GM12878 (cell line): ENCODE measurements around the gene TBC1D23. TPM values are rescaled to one million over a fixed set of nuclear protein-coding genes. Genes with fewer than 3 reads are reported as not detected.

Experiments
- ATAC-seq: fragments of 200-7000 bp; cut with Tn5 transposase; 3 replicates; pipeline ENCODE4 v1.9.1; 2020; ENCODE audit warnings: mild to moderate bottlenecking, moderate library complexity
- BruUV-seq: library from RNA; stranded (reverse); fragments of 400-500 nt; replicated peaks from 2 replicates; lab custom pipeline; 2021; lab: Mats Ljungman, UMichigan
- CTCF ChIA-PET: fragments of 300-600 bp; sonication (Branson Sonifier 250); formaldehyde crosslinking; extraction: SDS; loops from one replicate; lab custom pipeline; 2021; ENCODE audit warnings: inconsistent platforms; lab: Yijun Ruan, JAX
- POLR2A ChIA-PET: fragments of 350-600 bp; formaldehyde crosslinking; extraction: SDS; loops from one replicate; lab custom pipeline; 2021; ENCODE audit warnings: inconsistent platforms; lab: Charles Lee
- RAD21 ChIA-PET: fragments of 300-600 bp; sonication (Branson Sonifier 250); formaldehyde crosslinking; loops from one replicate; lab custom pipeline; 2023; ENCODE audit warnings: antibody characterized with exemption; ENCODE audit not compliant: unreplicated experiment; lab: Charles Lee
- SMC1A ChIA-PET: fragments of 300-600 bp; sonication (Branson Sonifier 250); formaldehyde crosslinking; loops from one replicate; lab custom pipeline; 2023; ENCODE audit not compliant: unreplicated experiment, uncharacterized antibody; lab: Charles Lee
- DNase-seq: peaks from one replicate; pipeline ENCODE4 v3.0.0-alpha.2; 2011; ENCODE audit warnings: low read depth, low spot score
- FAIRE-seq: peaks from 3 replicates; lab custom pipeline; 2011; peaks lifted over from hg19 to GRCh38; lab: Jason Lieb, UNC
- H2AFZ ChIP-seq: 2 replicates; pipeline ENCODE4 v1.6.0; 2011; ENCODE audit warnings: low read depth, low read length, control low read depth; ENCODE audit not compliant: control insufficient read depth
- H3K27ac ChIP-seq: 2 replicates; pipeline ENCODE4 v1.5.1; 2011; ENCODE audit warnings: control low read depth; ENCODE audit not compliant: control insufficient read depth, insufficient read depth
- H3K27me3 ChIP-seq, 2 experiments: replicated peaks in 1 of 2; 2 replicates each; pipeline versions ENCODE4 v1.6.0 to v1.6.1; 2011; ENCODE audit warnings: low read length in 1 of 2; ENCODE audit not compliant: control insufficient read depth in 2 of 2, insufficient read depth in 2 of 2
- H3K36me3 ChIP-seq, 2 experiments: 2 replicates each; pipeline ENCODE4 v1.5.1; 2011; ENCODE audit warnings: low read length in 1 of 2; ENCODE audit not compliant: control insufficient read depth in 2 of 2, insufficient read depth in 2 of 2
- H3K4me1 ChIP-seq: 2 replicates; pipeline ENCODE4 v1.6.1; 2011; ENCODE audit warnings: mild to moderate bottlenecking, low read length, moderate library complexity, mixed read lengths; ENCODE audit not compliant: control insufficient read depth, insufficient read depth
- H3K4me2 ChIP-seq: 2 replicates; pipeline ENCODE4 v1.6.0; 2011; ENCODE audit warnings: control low read depth; ENCODE audit not compliant: control insufficient read depth, insufficient read depth
- H3K4me3 ChIP-seq: fragments of 200-600 bp; sonication (generic); 2 replicates; pipeline ENCODE4 v1.5.1; 2016
- H3K79me2 ChIP-seq: 2 replicates; pipeline ENCODE4 v1.6.0; 2011; ENCODE audit warnings: low read length; ENCODE audit not compliant: control insufficient read depth, insufficient read depth
- H3K9ac ChIP-seq: 2 replicates; pipeline ENCODE4 v1.8.0; 2011; ENCODE audit warnings: low read length, control low read depth, mixed read lengths; ENCODE audit not compliant: control insufficient read depth, insufficient read depth
- H3K9me3 ChIP-seq: replicated peaks from 3 replicates; pipeline ENCODE4 v1.5.1; 2011; ENCODE audit warnings: mild to moderate bottlenecking, low read length; ENCODE audit not compliant: control insufficient read depth, insufficient read depth
- H4K20me1 ChIP-seq: 2 replicates; pipeline ENCODE4 v1.6.0; 2011; ENCODE audit not compliant: control insufficient read depth, insufficient read depth
- CHD4 ChIP-seq: fragments of 200-600 bp; sonication (generic); IDR thresholded peaks from 2 replicates; pipeline ENCODE4 v1.6.1; 2016; ENCODE audit warnings: mild to moderate bottlenecking
- ESRRA ChIP-seq: IDR thresholded peaks from 2 replicates; pipeline ENCODE4 v1.6.1; 2012; ENCODE audit warnings: mild to moderate bottlenecking, low read length, improper control_type of control experiment
- FOXM1 ChIP-seq: IDR thresholded peaks from 2 replicates; pipeline ENCODE4 v1.6.1; 2012; ENCODE audit warnings: low read depth, mild to moderate bottlenecking, inconsistent platforms, low read length, moderate library complexity
- NFIC ChIP-seq: IDR thresholded peaks from 2 replicates; pipeline ENCODE4 v1.6.1; 2012; ENCODE audit warnings: low read depth, mild to moderate bottlenecking, inconsistent platforms, low read length, moderate library complexity
- RELA ChIP-seq: fragments of 450-650 bp; IDR thresholded peaks from 2 replicates; pipeline ENCODE4 v1.8.0; 2014; ENCODE audit warnings: borderline replicate concordance; ENCODE audit not compliant: partially characterized antibody
- SIX5 ChIP-seq: IDR thresholded peaks from 2 replicates; pipeline ENCODE4 v1.6.1; 2011; ENCODE audit warnings: mild to moderate bottlenecking, low read depth, low read length, moderate library complexity; ENCODE audit not compliant: severe bottlenecking
- ZZZ3 ChIP-seq: IDR thresholded peaks from 2 replicates; pipeline ENCODE4 v1.6.1; 2011; ENCODE audit warnings: low read depth; ENCODE audit not compliant: control insufficient read depth, insufficient read length
- WGBS: methylation state at CpG from one replicate; pipeline ENCODE4 v1.1.6; 2016; ENCODE audit warnings: low lambda C conversion rate; ENCODE audit not compliant: insufficient replicate concordance, insufficient coverage; ENCODE audit errors: missing lambda C conversion rate; 5-methylcytosine and 5-hydroxymethylcytosine counted together
- in situ Hi-C: fragments of 300-500 bp; cut with MboI; formaldehyde crosslinking; loops from 9 replicates; pipeline ENCODE4 v1.14.3; 2018; ENCODE audit warnings: mixed read lengths
- intact Hi-C: fragments of 100-400 bp; cut with micrococcal nuclease; formaldehyde crosslinking; loops from one replicate; pipeline ENCODE4 v1.14.2; 2022; ENCODE audit not compliant: unreplicated experiment
- polyA plus RNA-seq, 11 experiments: library from polyadenylated mRNA; depleted of rRNA in 4 of 11; unstranded in 6 of 11; stranded (reverse) in 5 of 11; fragments of >200 nt; fragmentation: Nextera tagmentation in 4 of 11; fragmentation: Illumina TruSeq in 1 of 11; extraction: Ambion mirVana in 4 of 11; extraction: Trizol in 1 of 11; gene quantifications; 1 replicate in 1 of 11; 2 replicates in 10 of 11; pipeline versions ENCODE4 v1.2.1 to v1.2.3, GENCODE V29; 2011 to 2016; ENCODE audit warnings: inconsistent platforms in 2 of 11, missing spikeins in 2 of 11, low read depth in 1 of 11
- total RNA-seq, 4 experiments: library from RNA; depleted of rRNA in 3 of 4; stranded (reverse); fragments of >200 nt in 3 of 4; fragmentation: Illumina TruSeq in 1 of 4; extraction: Trizol in 1 of 4; gene quantifications; 2 replicates each; pipeline versions ENCODE4 v1.2.1 to v1.2.3, GENCODE V29; 2013 to 2021
- TF ChIP-seq, protein P1 (sequence below): fragments of 150-350 bp; IDR thresholded peaks from 2 replicates; pipeline ENCODE4 v1.6.1; 2014; ENCODE audit warnings: mild to moderate bottlenecking, low read depth, low read length
- TF ChIP-seq, protein P2 (sequence below): fragments of 450-650 bp; IDR thresholded peaks from 2 replicates; pipeline ENCODE4 v1.6.1; 2017; ENCODE audit warnings: antibody characterized with exemption, mild to moderate bottlenecking, moderate library complexity
- TF ChIP-seq, protein P3 (sequence below): fragments of 450-650 bp; conservative IDR thresholded peaks from 2 replicates; pipeline ENCODE4 v1.6.1; 2017; ENCODE audit warnings: mild to moderate bottlenecking, moderate library complexity
- TF ChIP-seq, protein P4 (sequence below): fragments of 450-650 bp; IDR thresholded peaks from 2 replicates; pipeline ENCODE4 v1.6.1; 2016; ENCODE audit warnings: mild to moderate bottlenecking

The TBC1D23 gene
- total and polyA plus RNA-seq, 10 of the 15 experiments (the other 5 are each of a cell fraction or from before 2014, with no cell fraction given), result 8.2 to 23.2 (median 16.6) TPM

- no TSS peak for BruUV-seq
- no peaks in the 10 kb centered on the region for H3K9me3 ChIP-seq
- DNase-seq (no peak), ATAC-seq (no peak)
- peak overlapping the region; percentile 90 for H3K4me2 ChIP-seq
- ChIA-PET SMC1A (interaction anchor here (1.3 to 2.6 kb wide), 4 partner anchors 8 to 428 kb away, joined by 3 to 10 read pairs (median 5); no protein-coding TSS in a partner anchor), POLR2A (interaction anchor here (0.6 kb wide), 1 partner anchor 187 kb away, joined by 6 read pairs; no protein-coding TSS in a partner anchor)
- H3K4me1 ChIP-seq, result no peaks in the 10 kb centered on the region
- H3K27ac ChIP-seq, result peak overlapping the region; percentile 84
- H2AFZ ChIP-seq, result peak overlapping the region; percentile 90
- TF ChIP-seq, protein P1, sequence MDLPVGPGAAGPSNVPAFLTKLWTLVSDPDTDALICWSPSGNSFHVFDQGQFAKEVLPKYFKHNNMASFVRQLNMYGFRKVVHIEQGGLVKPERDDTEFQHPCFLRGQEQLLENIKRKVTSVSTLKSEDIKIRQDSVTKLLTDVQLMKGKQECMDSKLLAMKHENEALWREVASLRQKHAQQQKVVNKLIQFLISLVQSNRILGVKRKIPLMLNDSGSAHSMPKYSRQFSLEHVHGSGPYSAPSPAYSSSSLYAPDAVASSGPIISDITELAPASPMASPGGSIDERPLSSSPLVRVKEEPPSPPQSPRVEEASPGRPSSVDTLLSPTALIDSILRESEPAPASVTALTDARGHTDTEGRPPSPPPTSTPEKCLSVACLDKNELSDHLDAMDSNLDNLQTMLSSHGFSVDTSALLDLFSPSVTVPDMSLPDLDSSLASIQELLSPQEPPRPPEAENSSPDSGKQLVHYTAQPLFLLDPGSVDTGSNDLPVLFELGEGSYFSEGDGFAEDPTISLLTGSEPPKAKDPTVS, result no peak
- TF ChIP-seq CHD4 (no peak), ESRRA (no peak), ZZZ3 (no peak), NFIC (no peak), RELA (no peak), FOXM1 (no peak), SIX5 (no peak)
- TF ChIP-seq, protein P2, sequence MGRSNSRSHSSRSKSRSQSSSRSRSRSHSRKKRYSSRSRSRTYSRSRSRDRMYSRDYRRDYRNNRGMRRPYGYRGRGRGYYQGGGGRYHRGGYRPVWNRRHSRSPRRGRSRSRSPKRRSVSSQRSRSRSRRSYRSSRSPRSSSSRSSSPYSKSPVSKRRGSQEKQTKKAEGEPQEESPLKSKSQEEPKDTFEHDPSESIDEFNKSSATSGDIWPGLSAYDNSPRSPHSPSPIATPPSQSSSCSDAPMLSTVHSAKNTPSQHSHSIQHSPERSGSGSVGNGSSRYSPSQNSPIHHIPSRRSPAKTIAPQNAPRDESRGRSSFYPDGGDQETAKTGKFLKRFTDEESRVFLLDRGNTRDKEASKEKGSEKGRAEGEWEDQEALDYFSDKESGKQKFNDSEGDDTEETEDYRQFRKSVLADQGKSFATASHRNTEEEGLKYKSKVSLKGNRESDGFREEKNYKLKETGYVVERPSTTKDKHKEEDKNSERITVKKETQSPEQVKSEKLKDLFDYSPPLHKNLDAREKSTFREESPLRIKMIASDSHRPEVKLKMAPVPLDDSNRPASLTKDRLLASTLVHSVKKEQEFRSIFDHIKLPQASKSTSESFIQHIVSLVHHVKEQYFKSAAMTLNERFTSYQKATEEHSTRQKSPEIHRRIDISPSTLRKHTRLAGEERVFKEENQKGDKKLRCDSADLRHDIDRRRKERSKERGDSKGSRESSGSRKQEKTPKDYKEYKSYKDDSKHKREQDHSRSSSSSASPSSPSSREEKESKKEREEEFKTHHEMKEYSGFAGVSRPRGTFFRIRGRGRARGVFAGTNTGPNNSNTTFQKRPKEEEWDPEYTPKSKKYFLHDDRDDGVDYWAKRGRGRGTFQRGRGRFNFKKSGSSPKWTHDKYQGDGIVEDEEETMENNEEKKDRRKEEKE, result no peak
- TF ChIP-seq, protein P3, sequence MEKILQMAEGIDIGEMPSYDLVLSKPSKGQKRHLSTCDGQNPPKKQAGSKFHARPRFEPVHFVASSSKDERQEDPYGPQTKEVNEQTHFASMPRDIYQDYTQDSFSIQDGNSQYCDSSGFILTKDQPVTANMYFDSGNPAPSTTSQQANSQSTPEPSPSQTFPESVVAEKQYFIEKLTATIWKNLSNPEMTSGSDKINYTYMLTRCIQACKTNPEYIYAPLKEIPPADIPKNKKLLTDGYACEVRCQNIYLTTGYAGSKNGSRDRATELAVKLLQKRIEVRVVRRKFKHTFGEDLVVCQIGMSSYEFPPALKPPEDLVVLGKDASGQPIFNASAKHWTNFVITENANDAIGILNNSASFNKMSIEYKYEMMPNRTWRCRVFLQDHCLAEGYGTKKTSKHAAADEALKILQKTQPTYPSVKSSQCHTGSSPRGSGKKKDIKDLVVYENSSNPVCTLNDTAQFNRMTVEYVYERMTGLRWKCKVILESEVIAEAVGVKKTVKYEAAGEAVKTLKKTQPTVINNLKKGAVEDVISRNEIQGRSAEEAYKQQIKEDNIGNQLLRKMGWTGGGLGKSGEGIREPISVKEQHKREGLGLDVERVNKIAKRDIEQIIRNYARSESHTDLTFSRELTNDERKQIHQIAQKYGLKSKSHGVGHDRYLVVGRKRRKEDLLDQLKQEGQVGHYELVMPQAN, result no peak
- TF ChIP-seq, protein P4, sequence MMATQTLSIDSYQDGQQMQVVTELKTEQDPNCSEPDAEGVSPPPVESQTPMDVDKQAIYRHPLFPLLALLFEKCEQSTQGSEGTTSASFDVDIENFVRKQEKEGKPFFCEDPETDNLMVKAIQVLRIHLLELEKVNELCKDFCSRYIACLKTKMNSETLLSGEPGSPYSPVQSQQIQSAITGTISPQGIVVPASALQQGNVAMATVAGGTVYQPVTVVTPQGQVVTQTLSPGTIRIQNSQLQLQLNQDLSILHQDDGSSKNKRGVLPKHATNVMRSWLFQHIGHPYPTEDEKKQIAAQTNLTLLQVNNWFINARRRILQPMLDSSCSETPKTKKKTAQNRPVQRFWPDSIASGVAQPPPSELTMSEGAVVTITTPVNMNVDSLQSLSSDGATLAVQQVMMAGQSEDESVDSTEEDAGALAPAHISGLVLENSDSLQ, result no peak
- TF ChIP-seq, all 136 proteins: peak for 0
- H4K20me1 ChIP-seq, result no peaks in the 10 kb centered on the region
- CTCF ChIA-PET, result interaction anchor here (3.0 kb wide), 1 partner anchor 430 kb away, joined by 15 read pairs; no protein-coding TSS in a partner anchor
- FAIRE-seq, result no peak
- in situ Hi-C loops (no loop called here), intact Hi-C loops (no loop called here)
- peak overlapping the region; percentile 91 for H3K9ac ChIP-seq
- no peaks in the 10 kb centered on the region for H3K27me3 ChIP-seq
- RAD21 ChIA-PET, result interaction anchor here (0.5 to 2.0 kb wide), 4 partner anchors 8 to 444 kb away, joined by 3 to 6 read pairs (median 4); partner anchors contain the start of gene CMSS1
- 6% methylated on average over 11 of the region's 11 CpGs for whole genome bisulfite sequencing
- peak overlapping the region; percentile 95 for H3K4me3 ChIP-seq
- peaks cover 36% of the 10 kb centered on the region for H3K79me2 ChIP-seq
- no peaks in the 10 kb centered on the region for H3K36me3 ChIP-seq
Observed at GRCh38 chr3:100261485-100261903, 702 bp downstream of the TBC1D23 start.
